ENCODE data around the gene URI1.

Gene URI1

DNA sequence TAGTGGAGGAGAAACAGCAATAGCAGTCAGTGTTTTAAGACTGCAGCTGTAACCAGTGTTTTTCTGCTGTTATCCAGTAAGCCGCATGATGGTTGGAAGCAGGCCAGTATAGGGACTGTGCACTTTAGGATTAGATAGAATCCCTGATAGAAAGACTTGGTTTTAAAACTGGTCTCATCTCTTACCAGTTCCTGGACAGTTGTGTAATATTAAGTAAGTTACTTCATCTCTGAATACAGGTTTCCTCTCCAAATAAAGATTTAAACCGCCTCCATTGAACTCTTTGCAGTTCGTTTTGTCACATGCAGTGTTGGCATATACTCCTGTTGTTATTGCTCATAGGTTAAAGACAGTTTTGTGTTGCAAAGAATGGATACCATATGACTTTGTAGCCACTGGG lies 25.6 kb downstream of the URI1 start (continued):
- TF ChIP-seq ZBTB26 (tag by site-specific recombination; optimal IDR thresholded peaks at IDR 0.05) (peak; percentile 5), REPIN1 (tag by site-specific recombination; IDR thresholded peaks at IDR 0.05; ENCODE audit: low read depth) (no peak), ZNF544 (tag by site-specific recombination; IDR thresholded peaks at IDR 0.05) (no peak), ZNF529 (tag by site-specific recombination; IDR thresholded peaks at IDR 0.05; ENCODE audit: insufficient replicate concordance) (no peak), ZNF473 (tag by site-specific recombination; IDR thresholded peaks at IDR 0.05) (no peak), ZBTB20 (tag by site-specific recombination; IDR thresholded peaks at IDR 0.05) (peak; percentile 35; the same call in 1 of the 2 replicates), ZNF202 (tag by site-specific recombination; IDR thresholded peaks at IDR 0.05; ENCODE audit: borderline replicate concordance) (no peak), ZNF549 (tag by site-specific recombination; IDR thresholded peaks at IDR 0.05) (0 out of 2 replicates have a peak, but pooled peaks have one; percentile 6)
- TF ChIP-seq, protein P1, sequence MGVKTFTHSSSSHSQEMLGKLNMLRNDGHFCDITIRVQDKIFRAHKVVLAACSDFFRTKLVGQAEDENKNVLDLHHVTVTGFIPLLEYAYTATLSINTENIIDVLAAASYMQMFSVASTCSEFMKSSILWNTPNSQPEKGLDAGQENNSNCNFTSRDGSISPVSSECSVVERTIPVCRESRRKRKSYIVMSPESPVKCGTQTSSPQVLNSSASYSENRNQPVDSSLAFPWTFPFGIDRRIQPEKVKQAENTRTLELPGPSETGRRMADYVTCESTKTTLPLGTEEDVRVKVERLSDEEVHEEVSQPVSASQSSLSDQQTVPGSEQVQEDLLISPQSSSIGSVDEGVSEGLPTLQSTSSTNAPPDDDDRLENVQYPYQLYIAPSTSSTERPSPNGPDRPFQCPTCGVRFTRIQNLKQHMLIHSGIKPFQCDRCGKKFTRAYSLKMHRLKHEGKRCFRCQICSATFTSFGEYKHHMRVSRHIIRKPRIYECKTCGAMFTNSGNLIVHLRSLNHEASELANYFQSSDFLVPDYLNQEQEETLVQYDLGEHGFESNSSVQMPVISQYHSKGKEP (tag by site-specific recombination; IDR thresholded peaks at IDR 0.05) = peak; percentile 23; the same call in 1 of the 2 replicates

- Histone ChIP-seq H3K9me3 (ENCODE audit: control insufficient read depth, insufficient read depth, low read depth, low read length) (no peaks in the 10 kb centered on the region), H3K36me3 (ENCODE audit: control insufficient read depth in 2 of 2, insufficient read depth in 1 of 2, low read length in 2 of 2) (no peaks in the 10 kb centered on the region; a peak in 1 of 3 replicates), H3K27ac (ENCODE audit: extremely low read depth, low read depth, low read length) (no peak overlapping the region), H3K4me1 (ENCODE audit: control insufficient read depth, insufficient read depth, low read length) (peaks cover 94% of the 10 kb centered on the region), H3K4me3 (ENCODE audit: low read depth, low read length) (no peak overlapping the region)
- ChIA-PET CTCF (interaction anchor here (1.4 kb wide), 1 partner anchor 12 kb away, joined by 7 read pairs; no protein-coding TSS in a partner anchor), POLR2A (no interaction called here)
- TF ChIP-seq ZNF610 (tag by site-specific recombination; IDR thresholded peaks at IDR 0.05; ENCODE audit: borderline replicate concordance) (no peak), ZNF362 (tag by site-specific recombination; IDR thresholded peaks at IDR 0.05) (peak; percentile 99)
Observed at GRCh38 chr19:29969891-29970290, 27.9 kb downstream of the URI1 start.

- CTCF ChIA-PET = interaction anchor here (0.5 to 1.7 kb wide), 12 partner anchors 13 to 1807 kb away, joined by 3 to 6 read pairs (median 4); no protein-coding TSS in a partner anchor
- POLR2A ChIA-PET = interaction anchor here (0.7 kb wide), 1 partner anchor 1729 kb away, joined by 3 read pairs; no protein-coding TSS in a partner anchor
- TF ChIP-seq ZEB2 (tag by site-specific recombination; IDR thresholded peaks at IDR 0.05) (0 out of 2 replicates have a peak, but pooled peaks have one; percentile 22), BCL11B (tag by site-specific recombination; IDR thresholded peaks at IDR 0.05; ENCODE audit: low read depth) (0 out of 2 replicates have a peak, but pooled peaks have one; percentile 26), ZNF585B (tag by site-specific recombination; IDR thresholded peaks at IDR 0.05) (no peak), ZNF121 (tag by site-specific recombination; IDR thresholded peaks at IDR 0.05) (no peak), YY2 (tag by site-specific recombination; IDR thresholded peaks at IDR 0.05) (no peak), ZFP41 (tag by site-specific recombination; IDR thresholded peaks at IDR 0.05; ENCODE audit: borderline replicate concordance) (no peak), ZNF394 (tag by site-specific recombination; IDR thresholded peaks at IDR 0.05; ENCODE audit: borderline replicate concordance) (no peak), KLF1 (tag by site-specific recombination; IDR thresholded peaks at IDR 0.05) (no peak), FEZF1 (tag by site-specific recombination; IDR thresholded peaks at IDR 0.05) (peak; percentile 61), KLF16 (tag by site-specific recombination; IDR thresholded peaks at IDR 0.05) (no peak)
- TF ChIP-seq, protein P2, sequence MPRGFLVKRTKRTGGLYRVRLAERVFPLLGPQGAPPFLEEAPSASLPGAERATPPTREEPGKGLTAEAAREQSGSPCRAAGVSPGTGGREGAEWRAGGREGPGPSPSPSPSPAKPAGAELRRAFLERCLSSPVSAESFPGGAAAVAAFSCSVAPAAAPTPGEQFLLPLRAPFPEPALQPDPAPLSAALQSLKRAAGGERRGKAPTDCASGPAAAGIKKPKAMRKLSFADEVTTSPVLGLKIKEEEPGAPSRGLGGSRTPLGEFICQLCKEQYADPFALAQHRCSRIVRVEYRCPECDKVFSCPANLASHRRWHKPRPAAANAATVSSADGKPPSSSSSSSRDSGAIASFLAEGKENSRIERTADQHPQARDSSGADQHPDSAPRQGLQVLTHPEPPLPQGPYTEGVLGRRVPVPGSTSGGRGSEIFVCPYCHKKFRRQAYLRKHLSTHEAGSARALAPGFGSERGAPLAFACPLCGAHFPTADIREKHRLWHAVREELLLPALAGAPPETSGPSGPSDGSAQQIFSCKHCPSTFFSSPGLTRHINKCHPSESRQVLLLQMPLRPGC (tag by site-specific recombination; IDR thresholded peaks at IDR 0.05) = peak; percentile 24; the same call in 1 of the 2 replicates
- TF ChIP-seq, protein P3, sequence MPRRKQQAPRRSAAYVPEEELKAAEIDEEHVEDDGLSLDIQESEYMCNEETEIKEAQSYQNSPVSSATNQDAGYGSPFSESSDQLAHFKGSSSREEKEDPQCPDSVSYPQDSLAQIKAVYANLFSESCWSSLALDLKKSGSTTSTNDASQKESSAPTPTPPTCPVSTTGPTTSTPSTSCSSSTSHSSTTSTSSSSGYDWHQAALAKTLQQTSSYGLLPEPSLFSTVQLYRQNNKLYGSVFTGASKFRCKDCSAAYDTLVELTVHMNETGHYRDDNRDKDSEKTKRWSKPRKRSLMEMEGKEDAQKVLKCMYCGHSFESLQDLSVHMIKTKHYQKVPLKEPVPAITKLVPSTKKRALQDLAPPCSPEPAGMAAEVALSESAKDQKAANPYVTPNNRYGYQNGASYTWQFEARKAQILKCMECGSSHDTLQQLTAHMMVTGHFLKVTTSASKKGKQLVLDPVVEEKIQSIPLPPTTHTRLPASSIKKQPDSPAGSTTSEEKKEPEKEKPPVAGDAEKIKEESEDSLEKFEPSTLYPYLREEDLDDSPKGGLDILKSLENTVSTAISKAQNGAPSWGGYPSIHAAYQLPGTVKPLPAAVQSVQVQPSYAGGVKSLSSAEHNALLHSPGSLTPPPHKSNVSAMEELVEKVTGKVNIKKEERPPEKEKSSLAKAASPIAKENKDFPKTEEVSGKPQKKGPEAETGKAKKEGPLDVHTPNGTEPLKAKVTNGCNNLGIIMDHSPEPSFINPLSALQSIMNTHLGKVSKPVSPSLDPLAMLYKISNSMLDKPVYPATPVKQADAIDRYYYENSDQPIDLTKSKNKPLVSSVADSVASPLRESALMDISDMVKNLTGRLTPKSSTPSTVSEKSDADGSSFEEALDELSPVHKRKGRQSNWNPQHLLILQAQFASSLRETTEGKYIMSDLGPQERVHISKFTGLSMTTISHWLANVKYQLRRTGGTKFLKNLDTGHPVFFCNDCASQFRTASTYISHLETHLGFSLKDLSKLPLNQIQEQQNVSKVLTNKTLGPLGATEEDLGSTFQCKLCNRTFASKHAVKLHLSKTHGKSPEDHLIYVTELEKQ (tag by site-specific recombination; IDR thresholded peaks at IDR 0.05; ENCODE audit: borderline replicate concordance) = peak; percentile 62; the same call in 1 of the 2 replicates
Observed at GRCh38 chr19:29971002-29971401, 29.0 kb downstream of the URI1 start.

More at GRCh38 chr19:29971002-29971401, 29.0 kb downstream of the URI1 start:
- peaks cover 83% of the 10 kb centered on the region for H3K4me1 ChIP-seq (ENCODE audit: control insufficient read depth, insufficient read depth, low read length)
- no peak overlapping the region for H3K27ac ChIP-seq (ENCODE audit: extremely low read depth, low read depth, low read length)
- H3K36me3 ChIP-seq (ENCODE audit: control insufficient read depth in 2 of 2, insufficient read depth in 1 of 2, low read length in 2 of 2) = peaks cover 0 to 4% of the 10 kb centered on the region in 2 experiments; a peak in 2 of 3 replicates
- no peak overlapping the region for H3K4me3 ChIP-seq (ENCODE audit: low read depth, low read length)
- no peaks in the 10 kb centered on the region for H3K9me3 ChIP-seq (ENCODE audit: control insufficient read depth, insufficient read depth, low read depth, low read length)

All from HEK293 (cell line).